GM10266 (cell line): Measurements from ENCODE around the gene COG5.

ENCODE experiments used
- DNase-seq: peaks from one replicate; pipeline ENCODE4 v3.0.0; 2012; ENCODE audit errors: extremely low spot score
- CTCF ChIP-seq: IDR thresholded peaks from 2 replicates; pipeline ENCODE4 v1.5.1; 2012; ENCODE audit warnings: mild to moderate bottlenecking, low read depth; ENCODE audit not compliant: control insufficient read depth, insufficient read depth; ENCODE audit errors: missing control alignments

COG5 gene

GRCh38 chr7:107463139-107464078, 100.3 kb downstream of the COG5 start:
- peak; percentile 64 for TF ChIP-seq CTCF
- DNase-seq: peak; percentile 16

- no peak for TF ChIP-seq CTCF
Measured at GRCh38 chr7:107461938-107462533, 101.7 kb downstream of the COG5 start.

GRCh38 chr7:107453388-107453787, 110.3 kb downstream of the COG5 start:
- TF ChIP-seq CTCF: no peak
- no peak for DNase-seq

More at GRCh38 chr7:107461938-107462533, 101.7 kb downstream of the COG5 start:
- DNase-seq: no peak

- no peak for DNase-seq
- no peak for TF ChIP-seq CTCF
Measured at GRCh38 chr7:107450970-107451369, 112.8 kb downstream of the COG5 start.

GRCh38 chr7:107446988-107447387, 116.7 kb downstream of the COG5 start:
- TF ChIP-seq CTCF: no peak
- no peak for DNase-seq

- no peak for DNase-seq
- TF ChIP-seq CTCF: no peak
Measured at GRCh38 chr7:107446531-107446930, 117.2 kb downstream of the COG5 start.

GRCh38 chr7:107442678-107443077, 121.0 kb downstream of the COG5 start:
- TF ChIP-seq CTCF: no peak

More at GRCh38 chr7:107442678-107443077, 121.0 kb downstream of the COG5 start:
- DNase-seq: no peak
